Skeletal muscle satellite cell (primary cell): Measurements from ENCODE around the gene PLXNB3.
A peak's percentile ranks its signal among the peaks of the same experiment; 100 is the strongest.

Experiments used
- H3K27me3 ChIP-seq: 2 replicates; pipeline ENCODE4 v1.7.0; 2013; ENCODE audit warnings: low read length; ENCODE audit not compliant: control insufficient read depth, insufficient read depth
- H3K36me3 ChIP-seq: 2 replicates; pipeline ENCODE4 v1.7.0; 2013; ENCODE audit warnings: mild to moderate bottlenecking, control low read depth, low read length; ENCODE audit not compliant: insufficient read depth
- H3K4me1 ChIP-seq: 2 replicates; pipeline ENCODE4 v1.7.0; 2013; ENCODE audit warnings: low read length; ENCODE audit not compliant: control insufficient read depth, insufficient read depth
- H3K4me2 ChIP-seq: 2 replicates; pipeline ENCODE4 v1.7.0; 2013; ENCODE audit warnings: mild to moderate bottlenecking, low read length
- H3K4me3 ChIP-seq: 2 replicates; pipeline ENCODE4 v1.7.0; 2013; ENCODE audit warnings: low read length
- H3K9ac ChIP-seq: 2 replicates; pipeline ENCODE4 v1.7.0; 2013; ENCODE audit warnings: mild to moderate bottlenecking, low read depth, low read length, moderate library complexity
- H3K9me3 ChIP-seq: replicated peaks from 2 replicates; pipeline ENCODE4 v1.7.0; 2013; ENCODE audit warnings: mild to moderate bottlenecking, control low read depth, low read length

Gene PLXNB3

GRCh38 chrX:153792368-153792767, 28.3 kb downstream of the PLXNB3 start:
- H3K9ac ChIP-seq, result no peak overlapping the region
- H3K9me3 ChIP-seq, result no peaks in the 10 kb centered on the region
- H3K4me3 ChIP-seq, result peak overlapping the region; percentile 93
- peaks cover 15% of the 10 kb centered on the region for H3K4me1 ChIP-seq
- H3K27me3 ChIP-seq, result no peaks in the 10 kb centered on the region
- peak overlapping the region; percentile 77 for H3K4me2 ChIP-seq
- H3K36me3 ChIP-seq, result peaks cover 15% of the 10 kb centered on the region

GRCh38 chrX:153793291-153793690, 29.2 kb downstream of the PLXNB3 start:
- H3K36me3 ChIP-seq, result peaks cover 21% of the 10 kb centered on the region
- peak overlapping the region; percentile 77 for H3K4me2 ChIP-seq
- peaks cover 15% of the 10 kb centered on the region for H3K4me1 ChIP-seq
- H3K9me3 ChIP-seq, result no peaks in the 10 kb centered on the region
- peak overlapping the region; percentile 97 for H3K9ac ChIP-seq
- peak overlapping the region; percentile 93 for H3K4me3 ChIP-seq
- no peaks in the 10 kb centered on the region for H3K27me3 ChIP-seq

GRCh38 chrX:153794018-153794896, 30.2 kb downstream of the PLXNB3 start, which contains the start of the genes IDH3G and SSR4:
IDH3G (minus strand) TSS chrX:153794375; CDS start chrX:153794326, 49 bp downstream.
SSR4 (plus strand) TSS chrX:153794668; CDS start chrX:153794688, 20 bp downstream.
- Histone ChIP-seq H3K9ac (peak within 1 kb of the TSS; percentile 97), H3K4me3 (peak within 1 kb of the TSS; percentile 93), H3K4me2 (peak within 1 kb of the TSS; percentile 85), H3K36me3 (peaks cover 19% of the 10 kb centered on the region), H3K4me1 (peaks cover 15% of the 10 kb centered on the region), H3K9me3 (no peaks in the 10 kb centered on the region), H3K27me3 (no peaks in the 10 kb centered on the region)

GRCh38 chrX:153794897-153795816, 31.1 kb downstream of the PLXNB3 start:
- Histone ChIP-seq H3K9ac (peak overlapping the region; percentile 90), H3K36me3 (peaks cover 19% of the 10 kb centered on the region), H3K27me3 (no peaks in the 10 kb centered on the region), H3K4me2 (peak overlapping the region; percentile 85), H3K9me3 (no peaks in the 10 kb centered on the region), H3K4me3 (peak overlapping the region; percentile 93), H3K4me1 (peaks cover 15% of the 10 kb centered on the region)

GRCh38 chrX:153797415-153798015, 33.5 kb downstream of the PLXNB3 start:
- Histone ChIP-seq H3K9me3 (no peaks in the 10 kb centered on the region), H3K36me3 (peaks cover 14% of the 10 kb centered on the region)

GRCh38 chrX:153799326-153799725, 35.3 kb downstream of the PLXNB3 start:
- H3K4me1 ChIP-seq, result peaks cover 8% of the 10 kb centered on the region
- H3K9ac ChIP-seq, result no peak overlapping the region
- no peaks in the 10 kb centered on the region for H3K9me3 ChIP-seq
- H3K36me3 ChIP-seq, result peaks cover 14% of the 10 kb centered on the region
- no peak overlapping the region for H3K4me2 ChIP-seq
- H3K27me3 ChIP-seq, result no peaks in the 10 kb centered on the region
- no peak overlapping the region for H3K4me3 ChIP-seq

More at GRCh38 chrX:153797415-153798015, 33.5 kb downstream of the PLXNB3 start:
- Histone ChIP-seq H3K4me1 (peaks cover 15% of the 10 kb centered on the region), H3K4me3 (no peak overlapping the region), H3K27me3 (no peaks in the 10 kb centered on the region), H3K4me2 (no peak overlapping the region), H3K9ac (no peak overlapping the region)

GRCh38 chrX:153800177-153800722, 36.2 kb downstream of the PLXNB3 start:
- Histone ChIP-seq H3K4me3 (no peak overlapping the region), H3K27me3 (no peaks in the 10 kb centered on the region), H3K36me3 (peaks cover 14% of the 10 kb centered on the region), H3K9ac (no peak overlapping the region), H3K9me3 (no peaks in the 10 kb centered on the region), H3K4me2 (no peak overlapping the region), H3K4me1 (peaks cover 8% of the 10 kb centered on the region)

GRCh38 chrX:153800746-153801145, 36.7 kb downstream of the PLXNB3 start:
- peaks cover 14% of the 10 kb centered on the region for H3K36me3 ChIP-seq
- no peak overlapping the region for H3K4me2 ChIP-seq

GRCh38 chrX:153801669-153802068, 37.6 kb downstream of the PLXNB3 start:
- Histone ChIP-seq H3K36me3 (peaks cover 14% of the 10 kb centered on the region), H3K27me3 (no peaks in the 10 kb centered on the region), H3K9ac (no peak overlapping the region), H3K4me3 (no peak overlapping the region), H3K4me1 (no peaks in the 10 kb centered on the region), H3K9me3 (no peaks in the 10 kb centered on the region), H3K4me2 (no peak overlapping the region)

More at GRCh38 chrX:153800746-153801145, 36.7 kb downstream of the PLXNB3 start:
- no peaks in the 10 kb centered on the region for H3K9me3 ChIP-seq
- no peaks in the 10 kb centered on the region for H3K27me3 ChIP-seq
- peaks cover 5% of the 10 kb centered on the region for H3K4me1 ChIP-seq
- no peak overlapping the region for H3K9ac ChIP-seq
- no peak overlapping the region for H3K4me3 ChIP-seq

- H3K36me3 ChIP-seq, result peaks cover 6% of the 10 kb centered on the region
- no peak overlapping the region for H3K4me3 ChIP-seq
- no peak overlapping the region for H3K4me2 ChIP-seq
- no peaks in the 10 kb centered on the region for H3K27me3 ChIP-seq
- no peaks in the 10 kb centered on the region for H3K4me1 ChIP-seq
- H3K9ac ChIP-seq, result no peak overlapping the region
- H3K9me3 ChIP-seq, result no peaks in the 10 kb centered on the region
Observed at GRCh38 chrX:153802513-153803045, 38.5 kb downstream of the PLXNB3 start.
